HepG2 (cell line): ENCODE measurements around the gene MRPL50. TPM values are rescaled to one million over a fixed set of nuclear protein-coding genes. Genes with fewer than 3 reads are reported as not detected.

ENCODE experiments used
- ATF7 ChIP-seq, 2 experiments: fragments of 450-650 bp in 1 of 2; sonication (generic) in 1 of 2; formaldehyde crosslinking in 1 of 2; IDR thresholded peaks; 2 replicates each; pipeline versions ENCODE4 v1.4.0 to v1.6.1; 2016 to 2020; ENCODE audit warnings: antibody characterized with exemption in 1 of 2, mild to moderate bottlenecking in 1 of 2, missing genetic modification reagents in 1 of 2
- BRD4 ChIP-seq: sonication (generic); formaldehyde crosslinking; IDR thresholded peaks from 2 replicates; pipeline ENCODE4 v1.4.0; 2020; ENCODE audit warnings: missing genetic modification reagents
- CREB1 ChIP-seq, 2 experiments: fragments of 450-650 bp in 1 of 2; IDR thresholded peaks; 2 replicates each; pipeline ENCODE4 v1.6.1; 2016 to 2017; ENCODE audit warnings: control low read depth in 1 of 2, mild to moderate bottlenecking in 1 of 2, missing compliant biosample characterization in 1 of 2, missing genetic modification characterization in 1 of 2
- DDIT3 ChIP-seq: sonication (generic); formaldehyde crosslinking; IDR thresholded peaks from 2 replicates; pipeline ENCODE4 v1.4.0; 2020; ENCODE audit warnings: mild to moderate bottlenecking, missing genetic modification reagents
- IRF9 ChIP-seq: sonication (generic); formaldehyde crosslinking; IDR thresholded peaks from 2 replicates; pipeline ENCODE4 v1.8.0; 2022; ENCODE audit warnings: missing genetic modification reagents, mild to moderate bottlenecking, borderline replicate concordance
- JUNB ChIP-seq: sonication (generic); formaldehyde crosslinking; IDR thresholded peaks from 2 replicates; pipeline ENCODE4 v1.8.0; 2022; ENCODE audit warnings: missing genetic modification reagents, mild to moderate bottlenecking, borderline replicate concordance
- KLF16 ChIP-seq, 2 experiments: sonication (generic) in 1 of 2; formaldehyde crosslinking in 1 of 2; IDR thresholded peaks; 2 replicates each; pipeline versions ENCODE4 v1.6.1 to v1.8.0; 2016 to 2023; ENCODE audit warnings: missing genetic modification reagents in 2 of 2, missing compliant biosample characterization in 1 of 2
- PATZ1 ChIP-seq: sonication (generic); formaldehyde crosslinking; IDR thresholded peaks from 2 replicates; pipeline ENCODE4 v1.4.0; 2020; ENCODE audit warnings: missing genetic modification reagents
- PHF20 ChIP-seq: sonication (generic); formaldehyde crosslinking; IDR thresholded peaks from 2 replicates; pipeline ENCODE4 v1.5.0; 2020; ENCODE audit warnings: mild to moderate bottlenecking, missing genetic modification reagents
- RFXAP ChIP-seq: sonication (generic); formaldehyde crosslinking; IDR thresholded peaks from 2 replicates; pipeline ENCODE4 v1.4.0; 2020; ENCODE audit warnings: missing genetic modification reagents, borderline replicate concordance
- SOX13 ChIP-seq, 3 experiments: fragments of 450-650 bp in 1 of 3; sonication (generic) in 1 of 3; formaldehyde crosslinking in 1 of 3; IDR thresholded peaks in 2 of 3; conservative IDR thresholded peaks in 1 of 3; 2 replicates each; pipeline versions ENCODE4 v1.5.0 to v1.6.1; 2016 to 2020; ENCODE audit warnings: antibody characterized with exemption in 1 of 3, mild to moderate bottlenecking in 1 of 3, missing compliant biosample characterization in 1 of 3, missing genetic modification reagents in 1 of 3, moderate library complexity in 1 of 3
- THAP9 ChIP-seq: sonication (generic); formaldehyde crosslinking; IDR thresholded peaks from 2 replicates; pipeline ENCODE4; 2020; ENCODE audit warnings: missing genetic modification reagents, mild to moderate bottlenecking, borderline replicate concordance
- USF2 ChIP-seq, 2 experiments: sonication (generic) in 1 of 2; formaldehyde crosslinking in 1 of 2; IDR thresholded peaks; 2 replicates each; pipeline versions ENCODE4 v1.5.1 to v1.6.1; 2011 to 2020; ENCODE audit warnings: borderline replicate concordance in 1 of 2, low read depth in 1 of 2, low read length in 1 of 2, mild to moderate bottlenecking in 1 of 2, missing genetic modification reagents in 1 of 2, moderate library complexity in 1 of 2
- ZNF274 ChIP-seq: sonication (generic); formaldehyde crosslinking; IDR thresholded peaks from 2 replicates; pipeline ENCODE4 v1.5.1; 2020; ENCODE audit warnings: mild to moderate bottlenecking, missing genetic modification reagents
- ZNF614 ChIP-seq: IDR thresholded peaks from 2 replicates; pipeline ENCODE4 v1.6.1; 2018; ENCODE audit warnings: missing biosample characterization, missing genetic modification reagents, inconsistent platforms, borderline replicate concordance
- ZNF737 ChIP-seq: sonication (generic); formaldehyde crosslinking; IDR thresholded peaks from 2 replicates; pipeline ENCODE4 v1.5.0; 2020; ENCODE audit warnings: missing genetic modification reagents, mild to moderate bottlenecking, borderline replicate concordance
- polyA plus RNA-seq, 8 experiments: library from polyadenylated mRNA; depleted of rRNA in 3 of 8; stranded (reverse) in 7 of 8; unstranded in 1 of 8; fragments of >200 nt; fragmentation: Illumina TruSeq in 4 of 8; extraction: Trizol in 4 of 8; gene quantifications; 2 replicates each; pipeline versions ENCODE4 v1.2.1 to v1.2.3, GENCODE V29; 2011 to 2016; ENCODE audit warnings: low read depth in 4 of 8, missing spikeins in 1 of 8, mixed read lengths in 1 of 8; ENCODE audit not compliant: insufficient read depth in 1 of 8
- total RNA-seq, 5 experiments: library from RNA; depleted of rRNA; stranded (reverse); fragments of >200 nt; fragmentation: Illumina TruSeq; extraction: Trizol; gene quantifications; 2 replicates each; pipeline ENCODE4 v1.2.3, GENCODE V29; 2016; ENCODE audit warnings: low read depth in 1 of 5

MRPL50 gene
- total and polyA plus RNA-seq, 2 of the 13 experiments (the other 11 are each of a cell fraction or from before 2014, with no cell fraction given), result 37.1 to 70.0 TPM

GRCh38 chr9:101398068-101398929 is at the start of gene MRPL50, which contains the start of gene ZNF189 (continued):
- TF ChIP-seq THAP9 (CRISPR knock-in tag) (peak; percentile 80; the same call in 1 of the 2 replicates), CREB1 (IDR thresholded peaks at IDR 0.05) (peak; percentile 92), CREB1 (CRISPR knock-in tag; IDR thresholded peaks at IDR 0.05) (peak; percentile 98), DDIT3 (CRISPR knock-in tag) (no peak), IRF9 (peak; percentile 55; the same call in 1 of the 2 replicates), USF2 (IDR thresholded peaks at IDR 0.05; ENCODE audit: low read depth, low read length) (no peak), USF2 (CRISPR knock-in tag; IDR thresholded peaks at IDR 0.05; ENCODE audit: borderline replicate concordance) (peak; percentile 51; the same call in 1 of the 2 replicates), ZNF274 (CRISPR knock-in tag) (no peak), RFXAP (peak; percentile 97), ZNF614 (CRISPR knock-in tag) (peak; percentile 76), PHF20 (CRISPR knock-in tag) (no peak; the same call in 1 of the 2 replicates), KLF16 (CRISPR knock-in tag; IDR thresholded peaks at IDR 0.05) (peak in 1 of 2 experiments; percentile 71; a peak in 2 of 4 replicates), PATZ1 (CRISPR knock-in tag) (peak; percentile 72), ATF7 (IDR thresholded peaks at IDR 0.05) (0 out of 2 replicates have a peak, but pooled peaks have one; percentile 7), ATF7 (CRISPR knock-in tag; IDR thresholded peaks at IDR 0.05) (no peak), SOX13 (IDR thresholded peaks at IDR 0.05) (0 out of 2 replicates have a peak, but pooled peaks have one; percentile 14), SOX13 (CRISPR knock-in tag; conservative IDR thresholded peaks at IDR 0.05 in 1 of 2, IDR thresholded peaks at IDR 0.05 in 1 of 2) (peak in 1 of 2 experiments; percentile 57; a peak in 1 of 4 replicates), ZNF737 (CRISPR knock-in tag) (no peak), JUNB (CRISPR knock-in tag) (no peak), BRD4 (CRISPR knock-in tag) (peak; percentile 78; the same call in 1 of the 2 replicates)
